ENCODE measurements around the gene VAV2. TPM values are rescaled to one million over a fixed set of nuclear protein-coding genes. Genes with fewer than 3 reads are reported as not detected.

VAV2 gene
- total RNA-seq, 1 donor, result 13.4 TPM

DNA sequence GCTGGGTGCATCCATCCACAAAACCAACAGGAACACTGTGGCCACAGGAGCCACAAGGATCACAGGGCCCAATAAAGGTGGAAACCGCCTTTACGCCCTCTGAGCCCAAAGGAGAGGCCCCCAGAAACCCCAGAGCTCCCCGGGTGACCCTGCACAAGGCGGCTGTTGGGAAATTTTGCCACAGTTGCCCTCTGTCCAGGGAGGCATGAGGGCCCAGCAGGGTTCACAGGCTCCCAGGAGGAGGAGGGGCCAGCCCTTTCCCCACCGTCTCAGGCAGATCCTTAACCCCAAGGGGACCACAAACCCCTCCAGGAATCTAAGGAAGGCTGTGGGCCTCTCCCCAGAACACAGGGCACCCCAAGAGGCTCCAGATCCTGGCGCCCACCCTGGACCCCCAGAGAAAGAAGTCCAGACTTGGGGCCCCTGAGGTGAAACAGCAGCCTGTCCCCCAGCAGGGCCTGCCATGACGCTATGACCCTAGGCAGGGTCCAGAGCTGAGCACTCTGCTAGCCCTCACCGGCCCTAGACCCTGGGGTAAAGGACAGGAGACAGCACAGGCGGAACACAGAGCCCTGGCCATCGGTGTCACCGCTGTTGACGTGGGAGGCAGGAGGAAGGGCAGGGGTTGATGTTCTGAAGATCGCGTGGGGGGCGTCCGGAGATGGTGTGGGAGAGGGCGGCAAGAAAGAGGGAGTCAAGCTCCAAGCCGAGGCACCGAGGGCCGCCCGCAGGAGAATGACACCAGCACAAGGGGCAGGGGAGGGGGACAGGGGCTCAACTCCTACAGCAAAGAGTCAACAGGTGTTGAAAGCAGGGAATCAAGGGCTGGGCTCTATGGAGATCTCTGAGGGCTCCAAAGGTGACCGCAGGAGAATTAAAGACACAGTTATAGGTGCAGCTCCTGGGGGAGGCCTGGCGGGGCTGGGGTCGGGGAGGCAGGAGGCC is 97.5 kb downstream of the VAV2 start:
- H3K4me3 ChIP-seq (ENCODE audit: low read depth, low read length), result no peak overlapping the region
- TF ChIP-seq, protein P1, sequence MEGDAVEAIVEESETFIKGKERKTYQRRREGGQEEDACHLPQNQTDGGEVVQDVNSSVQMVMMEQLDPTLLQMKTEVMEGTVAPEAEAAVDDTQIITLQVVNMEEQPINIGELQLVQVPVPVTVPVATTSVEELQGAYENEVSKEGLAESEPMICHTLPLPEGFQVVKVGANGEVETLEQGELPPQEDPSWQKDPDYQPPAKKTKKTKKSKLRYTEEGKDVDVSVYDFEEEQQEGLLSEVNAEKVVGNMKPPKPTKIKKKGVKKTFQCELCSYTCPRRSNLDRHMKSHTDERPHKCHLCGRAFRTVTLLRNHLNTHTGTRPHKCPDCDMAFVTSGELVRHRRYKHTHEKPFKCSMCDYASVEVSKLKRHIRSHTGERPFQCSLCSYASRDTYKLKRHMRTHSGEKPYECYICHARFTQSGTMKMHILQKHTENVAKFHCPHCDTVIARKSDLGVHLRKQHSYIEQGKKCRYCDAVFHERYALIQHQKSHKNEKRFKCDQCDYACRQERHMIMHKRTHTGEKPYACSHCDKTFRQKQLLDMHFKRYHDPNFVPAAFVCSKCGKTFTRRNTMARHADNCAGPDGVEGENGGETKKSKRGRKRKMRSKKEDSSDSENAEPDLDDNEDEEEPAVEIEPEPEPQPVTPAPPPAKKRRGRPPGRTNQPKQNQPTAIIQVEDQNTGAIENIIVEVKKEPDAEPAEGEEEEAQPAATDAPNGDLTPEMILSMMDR (IDR thresholded peaks at IDR 0.05; ENCODE audit: insufficient read depth, low read depth, low read length), result no peak
- DNase-seq (ENCODE audit: low read depth), result no peak

DNA sequence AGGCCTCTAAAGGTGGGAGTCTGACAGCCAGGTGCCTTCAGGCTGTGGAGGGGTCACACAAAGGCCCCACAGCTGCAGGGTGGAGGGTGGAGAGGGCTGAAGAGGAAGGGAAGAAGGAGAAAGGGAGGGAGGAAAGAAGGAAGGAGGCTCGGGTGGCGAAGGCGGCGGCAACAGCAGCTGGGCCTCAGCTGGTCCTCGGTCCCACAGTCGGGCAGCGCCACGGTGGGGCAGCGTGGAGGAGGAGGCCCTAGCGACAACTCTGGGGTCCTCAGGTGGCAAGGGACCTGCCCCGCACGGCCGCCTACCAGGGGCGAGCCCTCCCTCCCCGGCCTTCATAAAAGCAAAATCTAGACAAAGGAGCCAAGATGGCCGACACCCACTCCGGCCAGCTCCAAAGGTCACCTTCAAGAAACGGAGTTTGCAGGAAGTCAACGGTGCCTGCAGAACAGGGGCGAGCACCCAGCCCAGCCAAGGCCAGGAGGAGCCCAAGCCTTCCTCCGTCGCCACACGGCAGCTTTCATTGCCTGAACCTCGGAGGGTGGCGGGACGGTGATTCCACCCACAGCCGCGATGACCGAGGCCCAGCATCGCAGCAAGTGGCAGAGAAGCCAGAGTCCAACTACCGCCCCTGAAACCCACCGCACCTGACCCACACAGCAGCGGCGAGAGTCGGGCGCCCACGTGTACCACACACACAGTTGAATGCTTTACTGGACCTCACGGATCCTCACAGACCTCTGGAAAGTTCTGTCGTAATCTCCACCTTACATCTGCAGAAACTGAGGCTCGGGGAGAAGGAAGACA is 98.7 kb downstream of the VAV2 start:
- TF ChIP-seq, protein P1 (IDR thresholded peaks at IDR 0.05; ENCODE audit: insufficient read depth, low read depth, low read length), result no peak
- no peak overlapping the region for H3K4me3 ChIP-seq (ENCODE audit: low read depth, low read length)
- no peak for DNase-seq (ENCODE audit: low read depth)

DNA sequence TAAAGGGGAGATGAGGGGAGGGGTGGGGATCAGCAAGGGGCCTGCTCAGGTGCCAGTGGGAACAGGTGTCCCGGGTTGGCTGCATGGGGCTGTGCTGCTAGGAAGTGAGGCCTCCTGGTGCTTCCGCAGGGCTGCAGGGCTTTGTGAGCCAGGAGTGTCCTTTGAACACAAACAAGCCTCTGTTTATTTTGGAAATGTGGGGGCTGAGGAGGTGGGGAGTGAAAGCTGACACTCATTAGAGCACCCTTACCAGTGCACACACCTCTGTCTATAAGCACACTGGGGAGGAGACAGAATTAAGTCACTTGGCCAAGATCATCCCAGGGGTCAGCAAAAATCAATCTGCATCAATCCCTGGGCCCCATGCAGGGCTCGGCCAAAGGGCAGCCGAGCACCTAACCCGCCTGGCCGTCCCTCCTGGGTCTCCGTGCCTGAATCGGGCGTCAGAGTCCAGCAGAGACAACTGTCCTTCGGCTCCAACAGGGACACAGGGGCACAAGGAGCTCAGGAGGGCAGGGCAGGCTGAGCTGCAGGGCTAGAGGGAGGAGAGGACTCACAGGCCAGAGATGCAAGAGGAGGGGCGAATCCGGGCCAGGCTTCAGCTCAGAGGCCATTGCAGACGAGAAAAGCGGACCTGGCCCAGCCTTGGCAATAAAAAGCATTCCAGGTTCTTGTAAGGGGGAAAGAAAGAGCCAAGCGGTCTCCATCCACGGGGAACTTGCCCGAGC is 99.8 kb downstream of the VAV2 start:
- TF ChIP-seq, protein P1 (IDR thresholded peaks at IDR 0.05; ENCODE audit: insufficient read depth, low read depth, low read length), result no peak
- DNase-seq (ENCODE audit: low read depth), result no peak
- H3K4me3 ChIP-seq (ENCODE audit: low read depth, low read length), result no peak overlapping the region

DNA sequence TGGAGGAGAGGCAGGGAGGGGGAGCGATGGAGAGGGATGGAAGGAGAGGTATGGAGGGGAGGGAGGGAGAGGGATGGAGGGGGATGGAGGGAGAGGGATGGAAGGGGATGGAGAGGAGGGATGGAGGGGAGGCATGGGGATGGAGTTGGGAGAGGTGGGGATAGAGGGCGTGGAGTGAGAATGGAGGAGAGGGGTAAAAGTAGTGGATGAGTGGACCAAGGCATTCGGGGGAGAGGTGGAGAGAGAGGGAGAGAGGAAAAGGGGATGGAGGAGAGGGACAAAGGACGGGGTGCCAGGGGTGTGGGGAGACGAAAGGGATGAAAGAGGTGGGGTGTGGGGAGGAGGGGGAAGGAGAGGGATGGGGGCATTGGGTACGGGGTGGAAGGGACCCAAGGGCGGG is 100.4 kb downstream of the VAV2 start:
- no peak overlapping the region for H3K4me3 ChIP-seq (ENCODE audit: low read depth, low read length)
- no peak for DNase-seq (ENCODE audit: low read depth)
- TF ChIP-seq, protein P1 (IDR thresholded peaks at IDR 0.05; ENCODE audit: insufficient read depth, low read depth, low read length), result no peak

DNA sequence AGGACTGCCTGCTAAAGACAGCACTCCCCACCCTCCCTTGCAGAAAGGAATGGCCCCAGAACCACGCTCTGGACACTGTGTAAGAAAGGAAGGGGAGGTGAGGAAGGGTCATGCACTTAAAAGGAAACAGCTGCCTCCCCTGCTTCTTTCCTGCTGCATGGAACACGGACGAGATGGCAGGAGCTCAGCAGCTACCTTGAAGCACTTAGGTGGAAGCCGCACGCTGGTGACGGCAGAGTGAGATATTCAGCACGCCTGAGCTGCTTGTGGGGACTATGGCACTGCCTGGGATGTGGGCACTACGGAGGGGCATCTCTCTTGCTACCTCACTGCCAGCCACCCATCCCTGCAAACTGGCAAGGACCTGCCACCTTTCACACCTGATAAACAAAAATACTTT is 101.5 kb downstream of the VAV2 start:
- TF ChIP-seq, protein P1 (IDR thresholded peaks at IDR 0.05; ENCODE audit: insufficient read depth, low read depth, low read length), result no peak
- no peak for DNase-seq (ENCODE audit: low read depth)
- H3K4me3 ChIP-seq (ENCODE audit: low read depth, low read length), result no peak overlapping the region

DNA sequence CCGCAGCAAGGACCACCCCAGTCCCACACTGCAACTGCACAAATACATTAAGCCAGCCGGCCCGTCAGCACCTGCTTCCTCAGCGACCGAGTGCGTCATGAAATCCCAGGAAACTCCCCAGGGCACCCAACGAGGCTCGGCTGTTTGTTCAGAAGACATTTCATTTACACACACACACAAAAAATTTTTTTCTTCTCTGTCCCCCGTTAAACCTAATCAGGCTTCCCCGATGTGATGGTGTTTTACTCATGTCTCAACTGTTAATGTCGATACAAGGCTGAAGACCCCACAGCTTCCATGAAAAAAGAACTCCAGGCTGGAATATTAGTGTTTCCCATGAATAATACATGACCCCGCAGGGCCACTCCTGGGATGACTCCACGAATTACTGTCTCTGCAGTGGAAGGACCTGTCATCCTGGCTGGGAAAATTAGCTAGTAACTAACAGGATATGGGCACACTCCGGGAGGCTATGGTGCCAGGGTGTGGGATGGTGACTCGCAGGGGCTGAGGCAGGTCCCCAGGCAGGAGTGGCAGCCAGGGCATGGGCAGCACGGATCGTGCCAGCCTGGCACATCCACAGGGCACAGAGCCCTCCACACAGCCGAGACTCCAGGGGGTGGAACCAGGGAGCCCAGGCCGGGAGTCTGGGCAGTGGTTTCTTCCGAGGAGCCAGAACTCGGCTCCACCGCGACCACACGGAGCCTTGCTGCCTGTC is 102.4 kb downstream of the VAV2 start:
- DNase-seq (ENCODE audit: low read depth), result no peak
- TF ChIP-seq, protein P1 (IDR thresholded peaks at IDR 0.05; ENCODE audit: insufficient read depth, low read depth, low read length), result no peak
- H3K4me3 ChIP-seq (ENCODE audit: low read depth, low read length), result no peak overlapping the region

Measured in fibroblast of villous mesenchyme (primary cell).